NCI-H748 treated with DMSO at 0.1 percent for 48 hours (cell line): Measurements from ENCODE around the gene TMEM186.
"Not testable (repeated sequence)": the region's sequence is repeated elsewhere in the genome, so short reads cannot be mapped to it uniquely, and the experiment has no call there.

Experiments used
- DNase-seq: peaks from one replicate; lab custom pipeline; 2025; lab: John Stamatoyannopoulos, UW

TMEM186 gene

DNA sequence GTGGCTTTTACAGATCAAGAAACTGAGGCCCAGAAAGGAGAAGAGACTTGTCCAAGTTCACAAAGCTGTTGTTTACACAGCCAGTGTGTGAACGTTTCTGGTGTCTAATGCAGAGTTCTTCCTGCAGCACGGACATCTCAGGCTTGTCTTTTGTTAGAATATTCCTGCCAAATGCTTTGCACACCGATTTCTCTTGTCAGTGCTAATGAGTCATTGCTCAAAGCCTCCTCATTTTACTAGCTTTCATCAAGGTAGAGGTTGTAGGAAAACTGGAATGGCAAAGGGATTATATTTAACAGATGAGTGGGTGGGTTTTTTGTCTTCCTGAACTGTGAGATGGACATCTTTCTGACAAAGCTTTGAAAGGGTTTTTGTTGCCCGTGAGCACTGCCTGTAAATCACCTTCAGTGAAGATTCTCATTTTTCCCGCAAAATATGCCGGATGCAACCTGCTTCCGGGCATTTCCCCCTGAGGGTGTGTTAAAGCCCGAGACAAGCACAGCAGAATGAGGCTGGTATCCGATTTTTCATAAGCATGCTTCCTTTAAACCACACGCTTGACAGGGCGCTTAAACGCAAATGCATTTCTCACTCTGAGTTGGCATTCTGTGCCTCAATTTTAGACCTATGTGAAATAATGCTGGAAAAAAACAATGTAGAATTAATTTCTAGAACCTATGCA, 14.9 kb upstream of the TMEM186 start:
- DNase-seq: no peak

DNA sequence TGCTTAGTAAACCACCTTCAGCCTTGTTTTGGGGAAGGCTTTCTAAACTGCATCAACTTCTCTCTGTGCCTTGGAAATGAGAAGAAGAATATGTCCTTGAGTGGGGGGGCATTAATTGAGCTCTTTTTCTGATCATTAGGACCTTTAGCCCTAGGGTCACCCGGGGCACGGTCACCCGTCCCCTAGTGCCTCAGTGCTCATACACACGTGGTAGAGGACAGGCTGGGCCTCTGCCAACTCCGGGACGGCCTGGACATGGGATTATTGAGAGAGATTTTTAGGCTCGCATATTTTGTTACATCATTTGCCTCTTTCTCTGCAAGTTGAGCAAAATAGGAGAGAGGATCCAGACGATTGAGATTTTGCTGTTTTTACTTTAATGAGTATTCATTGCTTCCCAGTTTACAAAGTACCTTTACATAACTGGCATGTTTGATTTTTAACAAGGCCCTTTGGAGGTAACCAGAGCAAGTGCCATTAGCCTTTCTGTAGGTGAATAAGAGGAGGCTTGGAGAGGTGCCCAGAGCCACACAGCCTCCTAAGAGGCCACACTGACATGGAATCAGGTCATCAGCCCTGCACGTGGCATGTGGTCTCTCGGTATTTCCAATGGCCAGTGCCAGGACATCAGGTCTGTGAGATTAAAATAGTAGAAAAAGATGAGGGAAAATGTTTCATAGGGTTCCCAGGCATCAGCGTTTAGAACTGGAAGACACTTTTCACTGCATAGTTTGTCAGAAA, 11.3 kb upstream of the TMEM186 start:
- no peak for DNase-seq

DNA sequence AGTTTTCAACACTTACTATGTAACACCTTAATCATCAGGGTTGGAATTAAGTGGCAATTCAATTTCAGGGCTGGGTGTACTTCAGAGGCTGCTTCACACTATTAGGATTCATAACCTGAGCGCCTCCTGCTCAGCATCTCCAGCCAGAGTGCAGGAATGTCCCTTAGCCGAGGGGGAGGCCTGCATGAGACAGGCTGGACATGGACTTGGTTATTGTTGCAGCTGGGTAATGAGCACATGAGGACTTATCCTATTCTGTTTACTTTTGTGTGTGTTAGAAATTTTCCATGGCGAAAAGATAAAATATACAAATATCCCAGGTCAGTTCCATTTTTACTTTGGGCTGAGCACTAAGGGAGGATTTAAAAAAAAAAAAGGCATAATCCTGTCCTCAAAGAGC, 10.6 kb upstream of the TMEM186 start:
- DNase-seq: no peak

DNA sequence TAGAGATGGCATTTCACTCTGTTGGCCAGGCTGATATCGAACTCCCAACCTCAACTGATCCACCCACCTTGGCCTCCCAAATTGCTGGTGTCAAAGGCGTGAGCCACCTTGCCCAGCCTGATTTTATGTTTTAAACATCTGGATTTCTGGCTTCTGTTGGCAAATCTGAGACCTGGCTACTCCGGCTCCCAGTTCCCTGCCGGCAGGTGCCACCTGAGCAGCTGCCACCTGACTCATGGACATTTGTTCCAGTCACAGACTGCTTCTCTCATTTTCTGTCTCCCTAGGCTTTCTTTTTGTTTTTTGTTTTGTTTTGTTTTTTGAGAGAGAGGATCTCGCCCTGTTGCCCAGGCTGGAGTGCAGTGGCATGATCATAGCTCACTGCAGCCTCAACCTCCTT, 9.8 kb upstream of the TMEM186 start:
- DNase-seq: no peak

DNA sequence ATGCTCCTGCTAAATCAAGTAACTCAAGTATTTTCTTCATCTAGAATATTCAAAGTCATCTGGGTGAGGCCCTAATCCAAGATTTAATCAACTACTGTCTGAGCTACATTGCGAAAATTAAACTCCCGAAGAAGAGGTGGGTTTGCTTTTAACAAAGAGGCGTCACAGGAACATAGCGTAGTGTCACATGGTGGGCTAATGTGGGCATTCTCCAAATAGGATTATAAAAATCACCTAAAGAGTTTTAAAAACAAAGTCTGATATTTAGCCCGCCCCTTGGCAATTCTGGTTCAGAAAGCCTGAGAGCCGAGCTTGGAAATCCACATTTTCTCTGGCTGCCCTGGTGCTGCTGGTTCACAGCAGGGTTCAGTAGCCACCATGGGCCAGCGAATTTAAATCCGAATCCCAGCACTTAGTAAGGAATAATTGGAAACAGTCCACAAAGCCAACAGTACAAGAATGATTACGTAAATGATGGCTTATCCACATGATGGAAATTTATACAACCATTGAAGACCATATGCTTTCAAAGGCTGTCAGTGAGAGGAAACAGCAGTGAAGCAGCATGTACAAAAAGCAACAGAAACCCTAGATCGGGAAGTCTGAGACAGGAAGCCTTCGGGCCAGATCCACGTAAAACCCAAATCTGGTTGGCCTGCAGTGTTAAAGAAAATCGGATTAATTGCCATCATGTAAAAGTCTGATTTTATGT, 9.0 kb upstream of the TMEM186 start:
- DNase-seq: no peak

DNA sequence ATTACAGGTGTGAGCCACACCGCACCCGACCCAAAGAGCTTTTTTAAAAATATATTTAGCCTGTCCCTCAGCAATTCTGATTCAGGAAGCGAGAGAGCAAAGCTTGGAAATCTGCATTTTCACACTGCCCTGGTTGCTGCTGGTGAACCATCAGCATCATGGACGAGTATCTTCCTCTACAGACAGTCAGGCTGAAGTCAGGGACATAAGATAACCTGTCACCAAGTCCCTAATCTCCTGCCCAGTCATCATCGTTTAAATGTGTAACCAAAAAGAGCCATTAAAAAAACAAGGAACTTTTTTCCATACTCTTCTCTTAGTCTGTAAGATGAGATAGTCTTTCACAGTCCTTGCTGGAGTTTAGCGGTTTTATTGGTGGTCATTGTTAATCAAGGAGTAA, 6.9 kb upstream of the TMEM186 start:
- DNase-seq: no peak

DNA sequence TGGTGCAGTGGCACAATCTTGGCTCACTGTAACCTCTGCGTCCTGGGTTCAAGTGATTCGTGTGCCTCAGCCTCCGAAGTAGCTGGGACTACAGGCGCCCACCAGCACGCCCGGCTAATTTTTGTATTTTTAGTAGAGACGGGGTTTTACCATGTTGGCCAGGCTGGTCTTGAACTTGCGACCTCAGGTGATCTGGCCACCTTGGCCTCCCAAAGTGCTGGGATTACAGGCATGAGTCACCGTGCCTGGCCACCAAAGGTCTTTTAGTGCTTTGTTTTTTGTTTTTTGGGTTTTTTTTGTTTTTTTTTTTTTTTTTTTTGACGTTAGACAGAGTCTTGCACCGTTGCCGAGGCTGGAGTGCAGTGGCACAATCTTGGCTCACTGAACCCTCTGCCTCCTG, 6.3 kb upstream of the TMEM186 start:
- not testable (repeated sequence) for DNase-seq

DNA sequence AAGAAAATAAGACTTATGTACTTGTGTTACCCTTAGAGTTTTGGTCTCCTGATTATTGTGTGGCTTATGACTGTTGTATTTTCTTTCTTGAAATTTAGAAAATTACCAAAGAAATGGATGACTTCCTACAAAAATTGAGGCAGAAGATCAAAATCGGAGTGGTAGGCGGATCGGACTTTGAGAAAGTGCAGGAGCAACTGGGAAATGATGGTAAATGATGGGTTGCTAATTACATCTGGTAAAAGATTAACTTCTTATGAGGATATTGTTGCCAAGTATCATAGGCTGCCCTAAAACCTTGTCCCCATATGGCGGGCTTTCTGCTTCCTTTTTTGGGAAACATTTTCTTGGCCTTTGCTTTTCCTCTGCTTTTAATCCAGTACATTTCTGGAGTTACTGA, 4.3 kb upstream of the TMEM186 start:
- no peak for DNase-seq

DNA sequence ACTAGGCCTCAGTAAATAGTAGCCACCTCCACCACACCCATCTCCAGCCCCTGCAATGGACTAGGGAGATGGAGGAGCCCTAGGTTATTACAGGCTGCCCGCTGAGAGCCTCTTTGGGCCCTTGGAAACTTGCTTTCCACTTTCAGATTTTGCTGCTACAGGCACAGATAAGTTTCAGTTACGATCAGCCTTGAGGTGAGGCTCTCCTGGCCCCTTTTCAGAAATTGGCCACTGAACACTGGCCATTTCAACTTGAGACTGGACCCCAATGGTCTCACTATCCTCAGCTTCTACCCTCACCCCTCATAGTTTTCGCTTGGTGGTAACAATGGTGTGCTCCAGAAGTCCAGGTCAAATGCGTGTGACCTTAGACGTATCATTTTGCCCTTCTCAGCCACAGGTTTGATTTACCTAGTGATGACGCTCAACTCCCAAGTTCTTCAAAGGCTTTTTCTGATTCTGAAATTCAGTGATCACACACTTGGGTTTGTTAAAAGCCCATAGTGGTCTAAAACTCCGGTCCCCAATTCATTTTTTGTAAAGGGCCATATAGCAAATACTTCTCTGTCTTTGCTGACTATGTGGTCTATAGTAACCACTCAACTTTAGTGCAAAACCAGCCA, 1.2 kb upstream of the TMEM186 start:
- no peak for DNase-seq

DNA sequence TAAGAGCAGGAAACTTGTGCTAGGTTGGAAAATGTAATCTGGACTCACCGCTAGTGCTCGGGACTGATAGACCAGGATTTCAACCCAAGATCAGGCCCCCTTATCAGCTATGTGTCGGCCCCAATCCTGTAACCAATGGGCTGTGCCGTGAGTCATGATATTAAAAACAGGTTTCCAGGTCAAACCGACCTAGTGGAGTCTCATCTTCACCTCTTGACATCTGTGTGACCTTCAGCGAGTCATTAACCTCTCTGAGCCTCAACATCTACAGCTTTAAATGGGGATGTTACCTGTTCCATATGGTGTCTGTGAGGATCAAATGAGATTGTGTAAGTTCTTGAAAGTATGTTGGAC, 712 bp upstream of the TMEM186 start:
- DNase-seq: no peak

DNA sequence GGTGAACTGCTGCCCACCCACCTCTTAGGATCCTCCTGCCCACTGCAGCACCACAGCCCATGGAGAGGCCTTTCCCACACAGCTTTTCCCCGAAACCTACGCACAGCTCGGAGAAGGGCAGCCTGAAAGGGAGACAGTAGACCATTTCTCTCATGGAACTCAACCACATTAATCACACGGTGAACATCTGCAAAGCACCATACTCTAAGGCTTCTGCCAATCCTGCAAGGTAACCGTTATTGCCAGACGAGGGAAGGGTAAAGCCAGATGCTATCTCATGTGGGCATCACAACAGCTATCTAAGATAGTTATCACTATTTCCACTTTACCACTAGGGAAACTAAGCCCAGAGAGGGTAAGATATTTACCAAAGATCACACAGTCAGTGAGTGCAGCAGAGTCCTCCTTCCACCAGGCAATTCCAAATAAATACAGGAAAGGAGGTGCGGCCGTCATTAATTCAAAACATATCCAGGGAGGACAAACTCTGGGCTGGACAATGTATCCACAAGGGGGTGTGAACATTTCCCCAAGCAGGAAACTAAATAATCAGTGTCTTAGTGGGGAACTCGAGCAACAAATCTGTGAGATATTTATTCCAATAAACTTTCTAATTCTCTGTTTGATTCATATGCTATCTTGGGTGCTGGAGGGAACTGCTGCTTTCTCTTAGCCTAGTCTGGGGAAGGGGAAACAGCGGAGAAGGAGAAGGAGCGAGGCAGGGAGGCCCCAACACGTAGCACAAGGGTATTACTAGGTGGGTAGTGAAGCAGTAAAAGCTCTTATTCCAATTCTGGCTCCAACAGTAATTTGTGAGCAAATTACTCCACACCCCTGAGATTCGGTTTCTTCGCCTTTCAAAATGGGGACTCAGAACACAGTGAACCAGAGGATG, 723 bp downstream of the TMEM186 start:
- DNase-seq: no peak

DNA sequence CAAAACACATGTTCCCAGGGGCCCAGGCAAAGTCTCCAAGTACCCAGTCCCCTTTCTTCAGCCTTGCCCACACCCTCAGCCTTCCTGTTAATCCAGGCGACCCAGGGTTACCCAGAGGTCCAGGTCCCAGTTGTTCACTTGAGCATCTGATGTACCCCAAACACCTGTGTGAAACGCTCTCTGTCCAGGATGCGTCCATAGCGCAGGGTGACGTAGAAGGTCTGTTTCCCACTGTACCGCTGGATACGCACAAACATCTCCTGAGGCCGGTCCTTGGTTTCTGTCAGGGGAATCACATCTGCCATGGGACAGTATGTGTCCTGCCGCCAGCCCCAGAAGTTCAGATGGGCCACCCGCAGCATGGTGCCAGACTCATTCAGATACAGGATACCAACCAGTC, 1.6 kb downstream of the TMEM186 start:
- no peak for DNase-seq

DNA sequence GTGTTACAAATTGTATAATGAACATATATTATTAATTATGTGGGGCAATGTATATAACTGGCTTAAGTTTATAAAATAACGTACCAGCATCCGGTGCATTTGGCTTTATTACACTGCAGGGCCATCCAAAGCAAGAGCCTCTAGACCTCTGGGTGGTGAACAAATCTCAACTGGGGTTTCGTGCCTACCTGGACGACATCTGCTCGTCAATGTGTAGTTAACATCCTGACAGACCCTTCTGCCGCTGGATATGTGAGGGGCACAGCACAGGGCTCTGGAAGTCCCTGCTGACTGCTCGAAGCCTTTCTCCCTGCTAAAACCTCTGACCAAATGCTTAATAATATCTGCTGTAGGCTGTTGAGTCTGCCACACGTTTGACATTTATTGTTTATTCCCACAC, 2.3 kb downstream of the TMEM186 start:
- DNase-seq: no peak

DNA sequence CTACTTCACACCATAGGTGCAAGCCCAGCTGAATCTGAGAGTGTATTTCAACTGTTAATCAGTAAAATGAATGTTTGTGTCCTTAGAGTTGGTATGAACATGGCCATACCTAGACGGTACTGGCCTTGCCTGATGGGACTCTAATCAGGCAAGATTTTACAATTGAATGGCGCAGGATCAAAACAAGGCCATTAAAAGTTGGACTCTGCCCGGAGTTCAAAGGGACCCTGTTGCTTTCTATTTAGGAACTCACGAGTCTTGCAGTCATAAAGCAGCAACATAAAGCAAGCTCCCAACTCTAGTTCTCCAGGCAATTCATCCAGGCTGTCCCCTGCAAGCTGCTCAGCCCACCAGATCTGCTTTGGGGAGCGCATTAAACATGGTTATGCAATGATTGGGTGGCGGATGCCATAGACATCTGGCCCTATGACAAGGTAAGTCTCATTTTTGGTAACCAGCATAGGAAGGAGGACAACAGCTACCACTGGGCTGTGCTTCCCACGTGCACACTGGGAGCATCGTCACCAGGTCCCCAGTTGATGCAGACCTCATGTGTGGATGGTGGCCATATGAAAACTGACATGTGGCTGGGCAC, 8.8 kb downstream of the TMEM186 start:
- no peak for DNase-seq

DNA sequence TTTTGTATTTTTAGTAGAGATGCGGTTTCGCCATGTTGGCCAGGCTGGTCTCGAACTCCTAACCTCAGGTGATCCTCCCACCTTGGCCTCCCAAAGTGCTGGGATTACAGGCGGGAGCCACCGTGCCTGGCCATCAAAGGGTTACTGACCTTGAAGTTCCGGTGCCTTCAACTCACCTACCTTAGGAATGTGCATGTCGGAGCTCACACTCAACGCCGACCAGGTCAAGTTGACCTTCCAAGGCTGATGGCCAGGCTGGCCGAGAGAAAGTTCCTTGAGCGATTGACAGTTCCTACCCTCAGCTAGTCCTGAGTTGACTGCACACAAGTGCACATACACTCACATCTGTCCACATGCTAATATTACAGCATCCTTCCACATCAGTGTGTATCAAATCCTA, 11.1 kb downstream of the TMEM186 start:
- not testable (repeated sequence) for DNase-seq

DNA sequence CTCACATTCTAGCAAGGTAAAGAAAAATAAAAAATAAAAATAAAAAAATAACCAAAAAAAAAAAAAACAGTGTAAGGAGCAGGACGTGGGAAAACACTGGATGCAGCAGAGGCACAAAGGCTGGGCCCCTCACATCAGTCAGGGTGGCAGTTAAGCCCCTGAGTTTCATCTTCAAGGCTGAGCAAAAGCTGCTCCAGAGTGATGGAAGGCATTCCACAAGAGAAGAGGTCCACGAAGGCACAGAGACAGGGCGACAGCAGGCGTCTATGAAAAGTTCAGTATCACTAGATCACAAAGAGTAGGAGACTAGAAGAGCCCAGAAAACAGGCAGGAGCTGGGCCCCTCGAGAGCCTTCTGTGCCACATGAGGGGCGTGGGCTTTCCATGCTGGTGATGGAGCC, 12.0 kb downstream of the TMEM186 start:
- DNase-seq: no peak

DNA sequence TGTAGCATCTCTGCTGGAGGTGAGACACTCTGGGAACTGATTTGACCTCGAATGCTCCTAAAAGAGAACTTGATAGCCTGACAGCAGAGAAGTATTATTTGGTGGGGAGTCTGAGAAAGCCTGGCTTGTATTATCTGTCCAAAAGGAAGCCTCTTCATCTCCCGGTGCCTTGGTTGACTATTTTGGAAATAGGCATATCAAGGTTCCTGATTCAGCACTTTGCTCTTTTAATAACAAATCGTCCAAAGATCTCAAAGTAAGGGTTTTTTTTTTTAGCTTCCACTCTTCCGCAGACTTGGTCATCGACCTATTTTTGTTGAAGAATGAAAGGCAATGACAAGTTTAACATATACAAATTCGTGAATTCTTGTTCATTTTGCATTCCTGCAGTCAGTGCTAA, 14.8 kb downstream of the TMEM186 start:
- DNase-seq: no peak

DNA sequence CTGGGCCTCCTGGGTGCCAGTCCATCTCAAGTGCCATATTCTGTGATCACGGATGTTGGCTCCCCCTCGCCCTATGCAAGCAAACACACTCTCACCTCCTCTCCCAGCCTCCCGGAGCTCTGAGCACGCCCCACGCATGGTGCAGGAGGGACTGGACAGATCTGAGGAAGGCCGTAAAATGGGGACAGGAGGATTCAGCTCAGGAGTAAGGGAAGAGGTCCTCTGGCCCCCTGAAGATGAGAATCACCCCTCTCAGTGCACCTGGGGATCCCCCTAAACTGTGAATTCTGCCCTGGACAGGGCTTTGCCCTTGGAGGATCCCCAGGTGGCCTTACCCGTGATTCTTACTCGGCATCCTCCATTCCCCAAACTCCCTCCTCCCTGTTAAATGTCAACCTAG, 15.6 kb downstream of the TMEM186 start:
- DNase-seq: no peak

DNA sequence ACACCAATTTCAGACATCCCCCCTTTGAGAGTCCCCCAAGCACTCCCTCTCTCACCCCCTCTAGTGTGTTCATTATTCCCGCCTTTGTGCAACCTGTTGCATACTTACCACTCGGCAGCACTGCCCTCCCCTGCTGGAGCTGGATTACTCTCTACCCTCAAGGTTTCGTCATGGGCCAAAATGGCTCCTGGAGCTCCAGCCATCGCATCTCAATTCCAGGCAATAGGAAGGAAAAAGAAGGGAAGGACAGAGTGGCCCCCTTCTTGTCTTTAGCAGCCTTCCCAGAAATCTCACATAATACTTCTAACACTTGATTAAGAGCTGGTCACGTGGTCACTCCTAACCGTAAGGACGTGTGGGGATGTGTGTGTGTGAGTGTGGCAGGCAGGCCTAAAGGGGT, 20.2 kb downstream of the TMEM186 start:
- no peak for DNase-seq

DNA sequence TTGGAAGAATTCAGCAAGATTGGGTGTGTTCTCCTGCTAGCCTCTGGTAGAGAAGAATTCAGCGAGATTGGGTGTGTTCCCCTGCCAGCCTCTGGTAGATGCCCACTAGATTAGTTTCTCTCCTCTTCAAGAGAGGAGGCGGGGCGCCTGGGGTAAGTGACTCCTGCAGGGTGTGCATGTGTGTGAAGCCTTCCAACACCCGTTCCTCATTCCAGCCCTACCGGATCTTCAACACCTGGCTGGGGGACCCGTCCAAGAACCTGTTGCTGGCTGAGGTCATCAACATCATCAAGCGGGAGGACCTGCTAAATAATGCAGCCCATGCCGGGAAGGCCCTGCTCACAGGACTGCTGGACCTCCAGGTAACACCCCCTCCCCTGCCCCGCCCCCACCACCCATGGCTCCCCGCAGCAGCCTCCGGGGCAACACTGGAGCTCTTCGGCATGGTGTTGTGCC, 21.3 kb downstream of the TMEM186 start:
- no peak for DNase-seq

DNA sequence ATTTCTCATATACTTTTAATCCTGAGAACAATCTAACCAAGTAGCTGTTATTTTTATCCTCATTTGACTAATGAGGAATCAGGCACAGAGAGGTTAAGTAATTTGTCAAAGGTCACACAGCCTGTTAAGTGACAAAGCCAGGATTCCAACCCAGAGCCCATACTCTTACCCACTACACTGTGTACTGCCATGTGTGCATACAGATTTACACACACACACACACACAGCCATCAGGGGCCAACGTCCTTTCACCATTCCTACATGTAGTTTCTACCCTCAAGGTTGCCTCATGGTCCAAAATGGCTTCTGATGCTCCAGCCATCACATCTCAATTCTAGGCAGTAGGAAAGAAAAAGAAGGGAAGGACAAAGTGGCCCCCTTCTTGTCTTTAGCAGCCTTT, 22.1 kb downstream of the TMEM186 start:
- no peak for DNase-seq
